ENCODE measurements around the gene GAP43. TPM values are rescaled to one million over a fixed set of nuclear protein-coding genes. Genes with fewer than 3 reads are reported as not detected.

GAP43 gene
- total RNA-seq, result 5.9 and 9.9 TPM in 2 replicates

GRCh38 chr3:115623044-115623868 lies at the start of gene GAP43:
Gene GAP43, plus strand, starts transcription at chr3:115623510. Its CDS starts 180 bp downstream, at chr3:115623690.

Data from aortic smooth muscle cell (primary cell).